Ovary (tissue), 3 donors: ENCODE results near the gene IGSF9.
A peak's percentile ranks its signal among the peaks of the same experiment; 100 is the strongest.

ENCODE experiments used
- EP300 ChIP-seq: sonication (generic); formaldehyde crosslinking; IDR thresholded peaks from one replicate; pipeline ENCODE4 v1.6.1; 2017; ENCODE audit warnings: antibody characterized with exemption
- POLR2A ChIP-seq: fragments of 450-650 bp; IDR thresholded peaks from one replicate; pipeline ENCODE4 v1.6.1; 2017; ENCODE audit warnings: antibody characterized with exemption, mild to moderate bottlenecking, moderate library complexity
- TF ChIP-seq, protein P1 (sequence below), 3 donors: fragments of 450-650 bp in 2 of 3; fragments of 200-600 bp in 1 of 3; IDR thresholded peaks; one replicate each; pipeline versions ENCODE4 v1.5.1 to v1.8.0; 2016 to 2022; ENCODE audit warnings: antibody characterized with exemption in 3 of 3, mild to moderate bottlenecking in 1 of 3
- donor health status: DM: no; HTN: no; CAD: no.

DNA sequence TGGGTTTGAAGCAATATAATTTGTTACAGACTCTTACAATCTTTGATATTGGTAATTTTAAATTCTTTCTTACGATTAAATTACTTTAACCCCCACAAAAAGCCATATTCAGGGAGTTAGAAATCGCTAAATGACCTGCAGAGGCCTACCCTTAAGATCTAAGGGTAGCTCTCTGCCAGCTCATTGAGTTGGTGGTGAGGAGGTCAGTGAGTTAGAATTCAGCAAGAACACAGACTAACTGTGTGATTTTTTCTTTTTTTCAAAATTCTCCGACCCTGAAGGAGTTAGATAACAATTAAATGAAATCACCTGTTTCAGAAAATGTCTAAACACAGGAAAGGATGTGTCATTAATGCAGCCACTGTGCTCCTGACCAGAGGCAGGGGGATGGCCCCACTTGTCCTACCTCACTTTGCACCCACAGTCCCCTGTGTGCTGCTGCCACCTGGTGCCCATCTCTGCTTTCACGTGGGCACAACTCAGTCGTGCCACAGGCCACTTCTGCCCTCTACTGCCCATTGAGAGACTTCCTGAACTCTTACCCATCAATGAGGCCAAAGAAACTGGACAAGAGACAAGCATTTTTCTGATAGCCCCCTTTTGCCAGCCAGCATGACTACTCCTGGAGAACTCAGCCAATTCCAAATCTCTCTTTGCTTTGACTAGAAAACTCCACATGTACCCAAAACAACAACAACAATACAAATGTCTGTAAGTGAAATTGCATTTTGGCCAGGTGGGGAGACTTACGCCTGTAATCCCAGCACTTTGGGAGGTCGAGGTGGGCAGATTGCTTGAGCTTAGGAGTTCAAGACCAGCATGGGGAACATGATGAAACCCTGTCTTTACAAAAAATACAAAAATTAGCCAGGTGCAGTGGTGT is 53.9 kb downstream of the IGSF9 start:
- TF ChIP-seq POLR2A (no peak), EP300 (no peak)
- TF ChIP-seq, protein P1, sequence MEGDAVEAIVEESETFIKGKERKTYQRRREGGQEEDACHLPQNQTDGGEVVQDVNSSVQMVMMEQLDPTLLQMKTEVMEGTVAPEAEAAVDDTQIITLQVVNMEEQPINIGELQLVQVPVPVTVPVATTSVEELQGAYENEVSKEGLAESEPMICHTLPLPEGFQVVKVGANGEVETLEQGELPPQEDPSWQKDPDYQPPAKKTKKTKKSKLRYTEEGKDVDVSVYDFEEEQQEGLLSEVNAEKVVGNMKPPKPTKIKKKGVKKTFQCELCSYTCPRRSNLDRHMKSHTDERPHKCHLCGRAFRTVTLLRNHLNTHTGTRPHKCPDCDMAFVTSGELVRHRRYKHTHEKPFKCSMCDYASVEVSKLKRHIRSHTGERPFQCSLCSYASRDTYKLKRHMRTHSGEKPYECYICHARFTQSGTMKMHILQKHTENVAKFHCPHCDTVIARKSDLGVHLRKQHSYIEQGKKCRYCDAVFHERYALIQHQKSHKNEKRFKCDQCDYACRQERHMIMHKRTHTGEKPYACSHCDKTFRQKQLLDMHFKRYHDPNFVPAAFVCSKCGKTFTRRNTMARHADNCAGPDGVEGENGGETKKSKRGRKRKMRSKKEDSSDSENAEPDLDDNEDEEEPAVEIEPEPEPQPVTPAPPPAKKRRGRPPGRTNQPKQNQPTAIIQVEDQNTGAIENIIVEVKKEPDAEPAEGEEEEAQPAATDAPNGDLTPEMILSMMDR (IDR thresholded peaks at IDR 0.05): peak; percentile 89 to 96 (median 95)
